HG02759 (cell line): Measurements from ENCODE around the gene PPM1B.
"Not testable (repeated sequence)": the region's sequence is repeated elsewhere in the genome, so short reads cannot be mapped to it uniquely, and the experiment has no call there.

Experiments used
- ATAC-seq: cut with Tn5 transposase; IDR thresholded peaks from one replicate; pipeline ENCODE4 v1.9.1; 2021; ENCODE audit warnings: mild to moderate bottlenecking, moderate library complexity; ENCODE audit not compliant: unreplicated experiment

Gene PPM1B

DNA sequence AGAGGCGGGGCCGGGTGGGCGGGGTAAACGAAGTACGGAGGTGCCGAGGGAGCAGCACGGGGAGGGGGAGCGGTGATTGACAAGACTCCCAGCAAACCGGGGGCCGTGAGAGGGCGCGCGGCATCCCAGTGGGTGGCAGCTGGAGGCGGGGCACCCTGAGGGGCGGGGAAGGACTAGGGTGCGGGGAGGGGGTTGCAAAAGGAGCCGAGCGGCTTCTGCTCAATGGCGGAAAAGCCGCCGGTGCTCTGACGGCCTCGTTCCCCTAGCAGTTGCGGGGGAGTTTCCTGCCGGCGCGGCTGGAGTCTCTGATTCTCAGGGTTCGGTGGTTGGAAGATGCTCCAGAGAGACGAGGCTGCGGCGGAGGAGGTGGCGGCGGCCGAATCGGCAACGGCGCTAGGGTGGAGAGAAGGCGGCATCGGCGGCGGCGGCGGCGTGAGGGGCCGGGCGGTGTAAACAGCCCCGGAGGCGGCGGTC, at the start of gene PPM1B:
TSS of gene PPM1B (plus strand) at position 195 of the 474 bp plus-strand sequence. CDS start 32,325 bp downstream, outside the sequence.
- ATAC-seq = peak; percentile 75

GRCh38 chr2:44119878-44120277, 48.8 kb upstream of the PPM1B start:
- ATAC-seq = no peak

- no peak for ATAC-seq
These were observed 48.2 kb upstream of the PPM1B start for GRCh38 chr2:44120428-44120827.

GRCh38 chr2:44121899-44122298, 46.8 kb upstream of the PPM1B start:
- ATAC-seq = no peak

- no peak for ATAC-seq
These were observed 44.2 kb upstream of the PPM1B start for GRCh38 chr2:44124500-44124899.

DNA sequence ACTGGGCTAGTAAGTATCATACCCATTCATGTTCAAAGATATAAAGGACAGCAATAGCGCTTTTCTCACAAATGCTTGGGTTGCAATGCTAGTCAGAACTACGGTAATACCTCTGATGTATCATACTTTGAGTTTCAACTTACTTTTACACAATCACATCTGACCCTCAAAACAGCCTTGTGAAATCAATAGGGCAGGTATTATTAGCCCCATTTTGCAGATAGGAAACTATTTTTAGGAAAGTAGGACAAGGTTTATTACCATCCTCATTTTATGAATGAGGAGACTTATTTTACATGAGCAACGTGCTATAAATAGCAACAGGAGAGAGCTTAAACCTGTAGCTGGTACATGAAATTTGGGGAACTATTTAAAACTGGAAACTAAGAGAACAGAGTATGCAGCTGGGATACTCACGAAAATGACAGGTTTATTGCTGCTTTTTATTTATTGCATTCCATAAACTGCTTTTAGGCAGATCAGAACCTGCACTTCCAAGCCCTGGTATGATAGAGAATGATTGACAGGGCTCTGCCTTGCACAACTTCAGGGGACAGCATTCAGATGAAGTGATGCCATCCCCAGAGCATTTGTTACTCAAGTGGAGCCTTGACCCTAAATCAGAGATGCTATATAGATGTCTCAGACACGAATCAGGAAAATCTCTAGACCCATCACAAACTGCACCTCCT, 42.4 kb upstream of the PPM1B start:
- ATAC-seq = no peak

GRCh38 chr2:44130441-44130840, 38.2 kb upstream of the PPM1B start:
- no peak for ATAC-seq

GRCh38 chr2:44131177-44131576, 37.5 kb upstream of the PPM1B start:
- ATAC-seq = no peak

DNA sequence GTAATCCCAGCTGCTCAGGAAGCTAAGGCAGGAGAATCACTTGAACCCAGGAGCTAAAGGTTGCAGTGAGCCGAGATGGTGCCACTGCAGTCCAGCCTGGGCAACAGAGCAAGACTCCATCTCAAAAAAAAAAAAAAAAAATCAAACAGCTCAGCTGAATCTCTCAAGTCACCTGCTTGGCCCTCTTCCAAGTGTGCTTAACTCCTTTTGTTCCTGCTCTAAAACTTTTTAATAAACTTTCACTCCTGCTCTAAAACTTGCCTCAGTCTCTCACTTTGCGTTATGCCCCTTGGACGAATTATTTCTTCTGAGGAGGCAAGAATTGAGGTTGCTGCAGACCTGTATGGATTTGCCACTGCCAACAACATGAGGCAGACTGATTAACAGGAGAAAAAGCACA, 35.1 kb upstream of the PPM1B start:
- not testable (repeated sequence) for ATAC-seq

GRCh38 chr2:44134848-44135247, 33.8 kb upstream of the PPM1B start:
- ATAC-seq = no peak

DNA sequence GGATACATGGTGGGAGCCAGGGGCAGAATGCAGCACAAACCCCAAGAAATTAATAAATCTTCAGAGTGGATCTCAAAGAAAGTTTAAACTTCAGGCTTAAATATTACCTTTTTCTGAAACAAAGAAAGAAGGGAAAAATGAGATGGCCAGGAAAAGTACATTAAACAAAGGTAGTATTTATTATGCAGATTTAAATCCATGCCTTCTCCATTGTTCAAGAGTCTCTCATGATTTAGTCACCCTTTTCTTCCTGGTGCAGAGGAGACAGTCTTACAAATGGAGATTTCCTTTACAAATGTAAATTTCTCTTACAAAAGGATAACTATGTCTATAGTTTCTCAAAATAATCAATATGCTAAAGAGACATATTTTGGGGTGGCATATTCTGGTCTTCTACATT, 33.4 kb upstream of the PPM1B start:
- no peak for ATAC-seq

DNA sequence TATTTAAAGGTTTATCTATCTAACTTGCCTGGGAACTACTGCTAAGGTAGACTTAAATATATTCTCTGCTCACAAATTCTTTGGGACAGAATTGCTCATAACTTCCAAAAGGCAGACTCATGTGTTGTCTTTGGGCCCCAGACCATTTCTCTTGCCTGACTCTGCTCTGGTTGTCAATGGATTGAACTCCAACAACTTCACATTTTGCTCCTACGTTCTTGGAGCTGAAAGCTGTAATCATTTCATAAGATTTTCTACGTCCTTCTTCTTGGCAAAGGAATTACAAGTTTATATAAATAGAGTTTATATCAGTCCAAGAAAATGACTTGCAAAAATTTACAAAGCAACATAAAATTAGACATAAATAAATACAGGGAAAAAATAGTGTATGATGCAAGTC, 32.9 kb upstream of the PPM1B start:
- ATAC-seq = no peak

DNA sequence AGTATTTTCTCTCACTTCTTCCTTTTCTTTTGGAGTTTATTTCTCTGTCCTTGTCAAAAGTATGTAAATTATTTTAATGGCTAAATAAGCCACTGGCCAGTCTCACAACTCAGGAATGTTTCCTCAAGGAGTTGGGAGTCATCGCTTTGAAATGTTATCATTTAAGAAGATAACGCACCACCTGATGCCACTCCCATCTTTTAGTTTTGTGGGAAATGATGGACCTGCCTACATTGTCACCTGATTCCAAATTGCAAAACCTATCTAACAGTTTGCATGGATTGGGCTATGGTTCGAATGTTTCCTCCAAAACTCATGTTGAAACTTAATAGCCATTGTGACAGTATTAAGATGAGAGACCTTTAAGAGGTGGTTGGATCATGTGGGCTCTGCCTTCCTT, 32.4 kb upstream of the PPM1B start:
- ATAC-seq = no peak

DNA sequence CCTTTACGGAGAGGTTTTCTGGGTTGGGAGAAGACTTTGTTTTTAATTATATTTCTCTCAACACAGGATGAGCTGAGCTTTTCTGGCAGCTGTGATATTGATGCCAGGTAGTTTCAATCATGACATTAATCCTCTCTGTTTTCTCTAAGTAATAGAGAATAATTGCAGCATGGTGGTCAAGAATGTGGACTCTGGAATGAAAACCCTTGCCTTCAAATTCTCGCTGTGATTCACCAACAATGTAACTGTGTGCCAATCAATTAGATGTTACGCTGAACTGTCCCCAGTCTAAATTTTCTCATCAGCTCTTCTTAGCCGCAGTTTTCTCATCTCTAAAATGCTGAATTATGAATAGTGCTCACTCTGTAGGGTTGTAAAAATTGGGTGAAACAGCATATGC, 31.6 kb upstream of the PPM1B start:
- ATAC-seq = no peak

- no peak for ATAC-seq
These were observed 30.7 kb upstream of the PPM1B start for GRCh38 chr2:44137872-44138551.

DNA sequence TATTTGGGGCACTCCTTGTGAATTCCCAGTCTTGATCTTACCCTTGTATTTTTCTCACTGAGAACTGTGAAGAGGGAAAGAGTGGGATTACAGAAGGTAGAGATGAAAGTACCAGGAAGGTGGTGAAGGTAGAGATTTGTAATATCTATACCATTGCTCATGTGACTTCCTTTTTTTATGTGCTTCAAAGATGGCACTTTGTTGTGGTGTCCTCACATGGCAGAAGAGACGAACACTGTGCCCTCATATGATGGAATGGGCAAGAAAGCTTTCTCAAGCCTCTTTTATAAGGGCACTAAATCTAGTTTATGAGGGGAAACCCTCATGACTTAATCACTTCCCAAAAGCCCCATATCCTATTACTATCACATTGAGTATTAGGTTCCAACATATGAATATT, 28.9 kb upstream of the PPM1B start:
- ATAC-seq = no peak

DNA sequence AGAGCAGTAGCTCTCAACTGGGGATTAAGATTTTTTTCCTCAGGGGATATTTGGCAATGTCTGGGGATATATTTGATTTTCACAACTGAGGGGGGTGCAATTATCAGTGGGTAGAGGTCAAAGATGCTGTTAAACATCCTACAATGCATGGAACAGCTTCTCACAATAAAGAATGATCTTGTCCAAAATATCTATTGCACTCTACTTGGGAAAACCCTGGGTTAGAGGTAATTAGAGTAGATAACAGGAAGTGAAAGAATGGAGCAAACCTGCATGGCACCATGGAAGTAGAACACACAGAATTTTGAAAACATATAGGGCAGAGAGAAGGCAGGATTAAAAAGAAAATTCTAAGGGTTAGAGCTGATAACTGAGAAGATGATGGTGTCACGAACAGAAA, 26.4 kb upstream of the PPM1B start:
- no peak for ATAC-seq

DNA sequence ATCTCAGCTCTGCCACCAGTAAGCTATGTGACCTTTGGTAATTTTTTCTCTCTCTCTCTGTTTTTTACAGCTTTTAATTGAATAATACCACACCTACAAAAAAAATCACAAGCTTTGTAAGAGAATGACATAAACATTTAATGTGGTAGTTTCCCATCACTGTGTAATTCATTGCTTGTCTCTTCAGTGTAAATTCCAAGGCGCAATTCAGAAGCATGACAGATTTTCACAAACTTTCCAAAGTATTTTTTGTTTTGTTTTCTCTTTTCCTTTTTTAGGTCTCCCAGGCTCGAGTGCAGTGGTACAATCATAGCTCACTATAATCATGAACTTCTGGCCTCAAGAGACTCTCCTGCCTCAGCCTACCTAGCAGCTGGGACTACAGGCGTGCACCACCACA, 25.0 kb upstream of the PPM1B start:
- no peak for ATAC-seq

DNA sequence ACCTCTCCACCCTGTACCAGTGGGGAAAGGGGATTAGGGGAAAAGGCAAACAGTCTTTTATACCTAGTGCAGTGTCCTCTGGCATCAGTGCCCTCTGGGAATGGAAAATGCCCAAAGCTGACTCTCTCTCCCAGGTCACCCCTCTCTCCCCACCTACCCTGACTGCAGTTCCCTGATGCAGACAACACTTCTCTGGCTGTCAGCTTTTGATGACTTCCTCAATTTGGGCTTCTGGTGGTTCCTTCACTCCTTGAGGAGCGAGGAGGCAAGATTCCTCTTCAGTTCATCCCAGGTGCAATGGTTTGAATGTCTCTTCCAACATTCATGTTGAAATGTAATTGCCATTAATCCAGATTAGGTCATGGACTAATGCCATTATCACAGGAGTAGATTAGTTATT, 19.7 kb upstream of the PPM1B start:
- no peak for ATAC-seq

DNA sequence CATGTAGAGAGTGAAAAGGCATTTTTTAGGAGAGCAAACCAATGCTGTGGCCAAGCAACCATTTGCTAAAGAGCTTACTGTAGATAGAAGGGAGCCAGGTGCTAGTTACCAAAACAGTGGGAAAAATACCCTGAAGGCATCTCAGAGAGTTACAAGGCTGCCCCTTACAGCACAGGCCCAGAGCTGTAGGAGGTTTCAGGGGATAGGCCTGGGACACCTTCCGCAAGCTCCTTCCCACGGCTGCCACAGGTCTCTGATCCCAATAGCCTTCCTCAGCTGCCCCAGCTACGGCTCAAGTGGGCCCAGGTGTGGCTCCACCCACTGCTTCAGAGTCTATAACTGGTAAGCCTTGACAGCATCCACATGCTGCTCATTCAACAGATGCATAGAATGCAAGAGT, 18.2 kb upstream of the PPM1B start:
- ATAC-seq = no peak

- no peak for ATAC-seq
These were observed 15.6 kb upstream of the PPM1B start for GRCh38 chr2:44152865-44153669.
